ENCODE data around the gene PTPRK. TPM values are rescaled to one million over a fixed set of nuclear protein-coding genes. Genes with fewer than 3 reads are reported as not detected.

PTPRK gene
- total and polyA plus RNA-seq, 2 of the 8 experiments (the other 6 are each of a cell fraction or from before 2014, with no cell fraction given), result 11.4 to 47.3 TPM

DNA sequence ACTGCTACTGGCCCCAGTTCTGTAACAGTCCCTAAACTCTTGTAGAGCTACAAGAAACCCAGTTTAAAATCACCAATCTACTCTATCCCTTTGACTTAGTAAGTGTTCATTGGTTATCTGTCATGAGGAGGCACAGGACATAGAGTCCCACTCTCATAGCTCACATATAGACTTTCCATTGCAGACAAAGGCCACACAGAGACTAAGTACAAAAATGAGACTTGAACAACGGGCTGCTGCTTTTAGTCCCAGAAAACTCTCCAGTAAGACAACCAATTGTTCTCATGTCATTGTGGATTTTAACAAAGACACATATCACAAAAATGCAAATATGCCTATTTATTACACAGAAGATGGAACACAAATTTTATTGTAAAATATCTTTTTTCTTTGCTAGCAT is 197.4 kb downstream of the PTPRK start:
- Histone ChIP-seq H3K23me2 (ENCODE audit: low read depth, low read length) (no peaks in the 10 kb centered on the region), H2AFZ (ENCODE audit: low read length) (no peak overlapping the region), H3K4me1 (replicated peaks in 1 of 4; ENCODE audit: control insufficient read depth in 3 of 4, insufficient read depth in 4 of 4, low read length in 3 of 4) (no peaks in the 10 kb centered on the region; a peak in 1 of 7 replicates), H3K27ac (ENCODE audit: low read depth, low read length) (no peak overlapping the region), H2BK120ac (replicated peaks; ENCODE audit: low read depth, low read length) (no peak overlapping the region), H2BK5ac (ENCODE audit: low read depth, low read length) (no peak overlapping the region), H2AK5ac (ENCODE audit: low read depth, low read length) (no peak overlapping the region), H4K20me1 (replicated peaks in 1 of 2; ENCODE audit: control insufficient read depth in 1 of 2, insufficient read depth in 2 of 2, low read length in 2 of 2) (peaks cover 0 to 2% of the 10 kb centered on the region in 2 experiments), H3K79me1 (ENCODE audit: low read depth, low read length) (no peaks in the 10 kb centered on the region), H3K56ac (replicated peaks; ENCODE audit: insufficient read length, low read depth, low read length) (no peak overlapping the region), H4K8ac (ENCODE audit: extremely low read depth, insufficient read depth, low read length) (no peak overlapping the region), H3K9ac (replicated peaks in 1 of 4; ENCODE audit: extremely low read depth in 1 of 4, low read depth in 3 of 4, low read length in 3 of 4) (no peak overlapping the region), H2BK12ac (ENCODE audit: low read depth, low read length) (no peak overlapping the region), H2BK20ac (ENCODE audit: low read length) (no peak overlapping the region), H3K18ac (ENCODE audit: extremely low read depth, low read length) (no peak overlapping the region), H3K27me3 (replicated peaks in 1 of 4; ENCODE audit: control insufficient read depth in 3 of 4, extremely low read depth in 1 of 4, insufficient read depth in 3 of 4, low read length in 3 of 4) (no peaks in the 10 kb centered on the region), H3K4me3 (ENCODE audit: extremely low read depth in 1 of 4, insufficient read depth in 2 of 4, low read depth in 3 of 4, low read length in 4 of 4) (no peak overlapping the region), H3K4me2 (ENCODE audit: insufficient read depth in 1 of 2, low read depth in 2 of 2, low read length in 2 of 2) (no peak overlapping the region), H3K14ac (ENCODE audit: insufficient read length) (no peak overlapping the region), H3K9me3 (ENCODE audit: insufficient read depth in 2 of 2, low read depth in 1 of 2, low read length in 1 of 2) (no peaks in the 10 kb centered on the region), H3K79me2 (ENCODE audit: control insufficient read depth in 1 of 2, insufficient read depth in 2 of 2, low read length in 2 of 2) (peaks cover 0 to 12% of the 10 kb centered on the region in 2 experiments; a peak in 2 of 4 replicates), H2BK15ac (ENCODE audit: low read length) (no peak overlapping the region), H3K36me3 (ENCODE audit: control insufficient read depth in 2 of 4, insufficient read depth in 4 of 4, low read length in 3 of 4) (no peaks in the 10 kb centered on the region), H3K4ac (replicated peaks; ENCODE audit: insufficient read length, low read depth, low read length) (no peak overlapping the region), H4K91ac (replicated peaks; ENCODE audit: insufficient read length, low read length) (no peak overlapping the region), H3K23ac (ENCODE audit: insufficient read length) (no peak overlapping the region), H4K5ac (ENCODE audit: insufficient read length, low read depth, low read length) (no peak overlapping the region)
- CTCF ChIA-PET (ENCODE audit: partially characterized antibody), result interaction anchor here (0.7 to 1.7 kb wide), 3 partner anchors 49 to 343 kb away, joined by 3 to 4 read pairs (median 3); no protein-coding TSS in a partner anchor
- FAIRE-seq, result no peak
- DNase-seq (ENCODE audit: low read depth in 1 of 2, low spot score in 2 of 2), result no peak
- POLR2A ChIA-PET (ENCODE audit: partially characterized antibody), result no interaction called here
- WGBS, 2 experiments (ENCODE audit: extremely low coverage in 1 of 2, insufficient coverage in 1 of 2, insufficient read length in 1 of 2, insufficient replicate concordance in 2 of 2, low coverage in 1 of 2, low lambda C conversion rate in 2 of 2, missing lambda C conversion rate in 1 of 2), result 94% methylated on average over 1 of the region's 1 CpG; no CpG with 5 or more reads in 1 of the 2 experiments
- TF ChIP-seq TEAD4 (IDR thresholded peaks at IDR 0.05; ENCODE audit: low read depth, low read length) (no peak), GTF2F1 (IDR thresholded peaks at IDR 0.05; ENCODE audit: borderline replicate concordance, low read depth, low read length) (no peak), RBBP5 (IDR thresholded peaks at IDR 0.05; ENCODE audit: borderline replicate concordance, low read depth, low read length) (no peak), JUN (IDR thresholded peaks at IDR 0.05; ENCODE audit: low read depth, low read length) (no peak), RAD21 (IDR thresholded peaks at IDR 0.05 in 1 of 2, conservative IDR thresholded peaks at IDR 0.05 in 1 of 2; ENCODE audit: low read depth in 2 of 2, low read length in 2 of 2) (no peak), CREB1 (IDR thresholded peaks at IDR 0.05) (no peak), ASH2L (IDR thresholded peaks at IDR 0.05; ENCODE audit: low read length) (no peak), SIN3A (conservative IDR thresholded peaks at IDR 0.05 in 1 of 2, IDR thresholded peaks at IDR 0.05 in 1 of 2; ENCODE audit: low read depth in 1 of 2, low read length in 2 of 2) (no peak), SIX5 (IDR thresholded peaks at IDR 0.05; ENCODE audit: low read depth, low read length) (no peak), CHD2 (IDR thresholded peaks at IDR 0.05; ENCODE audit: low read length) (no peak), CEBPB (IDR thresholded peaks at IDR 0.05; ENCODE audit: low read depth, low read length) (no peak), ZNF274 (IDR thresholded peaks at IDR 0.05; ENCODE audit: borderline replicate concordance, extremely low read depth, low read length) (no peak), BRCA1 (IDR thresholded peaks at IDR 0.05; ENCODE audit: low read depth, low read length) (no peak), JUND (IDR thresholded peaks at IDR 0.05; ENCODE audit: low read length) (no peak), EGR1 (IDR thresholded peaks at IDR 0.05; ENCODE audit: borderline replicate concordance, low read depth, low read length) (no peak)
